Subcutaneous adipose tissue (tissue), 4 donors: Measurements from ENCODE around the gene METAP1. TPM values are rescaled to one million over a fixed set of nuclear protein-coding genes. Genes with fewer than 3 reads are reported as not detected.

Experiments used
- total RNA-seq, 4 donors: library from RNA; depleted of rRNA; stranded (reverse); fragments of >200 nt; gene quantifications; one replicate each; pipeline ENCODE4 v1.1.0, GENCODE V29; 2016
- TF ChIP-seq, protein P1 (sequence below): fragments of 450-650 bp; IDR thresholded peaks from one replicate; pipeline ENCODE4 v1.5.1; 2016; ENCODE audit warnings: low read depth, mild to moderate bottlenecking, control low read depth, antibody characterized with exemption, moderate library complexity

The METAP1 gene
- total RNA-seq, 4 donors from 2014 or later: 26.4 to 39.3 (median 29.6) TPM

DNA sequence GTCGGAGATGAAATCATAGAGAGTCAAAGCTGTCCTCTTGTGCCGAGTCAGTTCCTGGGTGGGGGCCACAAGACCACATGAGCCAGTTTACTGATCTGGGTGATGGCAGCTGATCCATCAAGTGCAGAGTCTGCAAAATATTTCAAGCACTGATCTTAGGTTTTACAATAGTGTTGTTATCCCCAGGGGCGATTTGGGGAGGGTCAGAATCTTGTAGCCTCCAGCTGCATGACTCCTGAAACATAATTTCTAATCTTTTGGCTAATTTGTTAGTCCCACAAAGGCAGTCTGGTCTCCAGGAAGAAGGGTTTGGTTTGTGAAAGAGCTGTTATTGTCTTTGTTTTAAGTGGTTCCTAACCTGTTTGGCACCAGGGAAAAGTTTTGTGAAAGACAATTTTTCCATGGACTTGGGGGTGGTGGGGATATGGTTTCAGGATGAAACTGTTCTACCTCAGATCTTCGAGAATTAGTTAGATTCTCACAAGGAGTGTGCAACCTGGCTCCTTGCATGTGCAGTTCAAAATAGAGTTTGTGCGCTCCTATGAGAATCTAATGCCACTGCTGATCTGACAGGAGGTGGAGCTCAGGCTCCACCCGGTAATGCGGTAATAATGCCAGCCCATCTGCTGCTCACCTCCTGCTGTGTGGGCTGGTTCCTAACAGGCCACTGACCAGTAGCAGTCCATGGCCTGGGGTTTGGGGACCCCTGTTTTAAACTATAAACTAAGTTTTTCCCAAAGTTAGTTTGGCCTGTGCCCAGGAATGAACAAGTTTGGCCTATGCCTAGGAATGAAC lies 29.2 kb downstream of the METAP1 start:
- TF ChIP-seq, protein P1, sequence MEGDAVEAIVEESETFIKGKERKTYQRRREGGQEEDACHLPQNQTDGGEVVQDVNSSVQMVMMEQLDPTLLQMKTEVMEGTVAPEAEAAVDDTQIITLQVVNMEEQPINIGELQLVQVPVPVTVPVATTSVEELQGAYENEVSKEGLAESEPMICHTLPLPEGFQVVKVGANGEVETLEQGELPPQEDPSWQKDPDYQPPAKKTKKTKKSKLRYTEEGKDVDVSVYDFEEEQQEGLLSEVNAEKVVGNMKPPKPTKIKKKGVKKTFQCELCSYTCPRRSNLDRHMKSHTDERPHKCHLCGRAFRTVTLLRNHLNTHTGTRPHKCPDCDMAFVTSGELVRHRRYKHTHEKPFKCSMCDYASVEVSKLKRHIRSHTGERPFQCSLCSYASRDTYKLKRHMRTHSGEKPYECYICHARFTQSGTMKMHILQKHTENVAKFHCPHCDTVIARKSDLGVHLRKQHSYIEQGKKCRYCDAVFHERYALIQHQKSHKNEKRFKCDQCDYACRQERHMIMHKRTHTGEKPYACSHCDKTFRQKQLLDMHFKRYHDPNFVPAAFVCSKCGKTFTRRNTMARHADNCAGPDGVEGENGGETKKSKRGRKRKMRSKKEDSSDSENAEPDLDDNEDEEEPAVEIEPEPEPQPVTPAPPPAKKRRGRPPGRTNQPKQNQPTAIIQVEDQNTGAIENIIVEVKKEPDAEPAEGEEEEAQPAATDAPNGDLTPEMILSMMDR: no peak

DNA sequence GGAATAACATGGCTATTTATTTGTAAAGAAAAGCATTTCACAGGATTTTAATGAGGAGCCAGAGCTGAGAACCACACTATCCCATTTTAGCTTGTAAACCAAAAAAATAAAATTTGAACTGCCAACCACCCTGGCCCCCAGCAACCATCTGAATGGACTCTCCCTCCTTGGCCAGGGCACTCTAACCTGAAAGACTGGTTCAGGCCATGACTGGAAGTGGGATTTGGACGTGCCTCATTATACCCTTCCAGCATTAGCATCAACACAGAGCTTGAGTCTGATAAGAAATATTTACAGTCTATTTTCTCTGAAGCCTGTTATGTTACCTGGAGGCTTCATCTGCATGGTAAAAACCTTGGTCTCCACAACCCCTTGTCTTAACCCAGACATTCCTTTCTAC lies 30.0 kb downstream of the METAP1 start:
- TF ChIP-seq, protein P1: no peak

DNA sequence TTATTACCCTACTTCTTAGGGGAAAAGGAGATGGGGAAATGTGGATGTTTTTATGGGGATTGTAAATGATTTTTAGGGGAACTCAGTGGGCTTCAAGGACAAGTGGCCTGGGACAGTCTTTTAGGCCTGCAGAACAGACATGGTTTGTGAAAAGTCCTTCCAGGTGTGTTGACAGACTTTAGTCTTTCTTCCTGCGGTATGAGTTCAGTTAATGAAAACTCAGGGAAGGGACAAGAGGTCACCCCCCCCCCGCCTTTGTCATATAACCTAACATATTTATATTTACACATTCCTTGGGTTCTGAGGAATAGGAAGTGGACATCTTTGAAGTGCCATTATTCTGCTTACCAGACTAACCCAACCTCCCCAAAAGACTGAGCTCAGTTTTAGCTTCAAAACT lies 31.8 kb downstream of the METAP1 start:
- TF ChIP-seq, protein P1: no peak

DNA sequence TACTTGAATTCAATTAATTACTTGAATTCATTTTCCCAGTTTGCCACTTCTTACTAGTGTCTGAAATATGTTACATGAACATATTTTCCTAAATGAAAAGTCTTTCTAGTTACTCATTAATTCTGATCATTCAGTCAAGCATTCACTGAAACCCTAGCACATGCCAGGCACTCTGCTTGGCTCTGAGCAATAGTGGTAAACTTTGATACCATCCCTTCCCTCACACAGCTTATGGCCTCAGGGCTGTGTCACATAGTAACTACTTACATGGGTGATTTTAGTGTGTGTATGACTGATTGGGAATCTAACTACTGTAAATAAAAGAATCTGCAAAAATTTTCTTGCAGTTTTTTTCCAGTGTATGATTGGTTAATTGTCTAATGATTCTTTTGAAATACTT lies 32.7 kb downstream of the METAP1 start:
- TF ChIP-seq, protein P1: no peak

DNA sequence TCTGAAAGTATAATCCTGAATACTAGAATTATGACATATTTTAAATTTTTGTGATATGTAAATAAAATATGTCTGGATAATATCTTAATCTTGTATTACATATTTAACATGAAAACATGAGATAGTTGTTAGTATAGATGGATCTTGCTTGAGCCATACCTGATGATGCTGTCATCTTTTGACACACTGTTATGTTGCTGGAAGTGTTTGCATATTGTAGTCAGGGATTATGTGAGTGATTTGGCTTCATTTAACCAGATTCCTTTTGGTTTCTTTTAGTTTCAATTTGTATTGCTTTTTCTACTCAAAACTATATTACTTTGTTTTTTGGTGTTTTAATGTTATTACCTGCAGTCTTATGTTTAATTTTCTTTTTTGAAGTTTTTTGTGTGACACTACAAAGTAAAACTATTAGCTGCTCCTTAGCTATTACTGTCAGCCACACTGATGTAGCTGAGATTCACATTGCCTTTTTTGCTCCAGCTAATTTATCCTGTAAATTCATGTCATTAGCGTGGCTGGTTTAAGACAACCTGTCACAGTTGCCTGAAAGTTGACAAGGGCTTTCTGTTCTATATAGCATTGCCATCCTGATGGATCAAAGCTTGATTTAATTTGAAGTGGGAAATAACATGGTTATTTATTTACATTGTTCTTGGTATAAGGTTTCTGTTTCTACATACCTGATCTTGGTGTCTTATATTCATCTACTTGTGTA lies 33.7 kb downstream of the METAP1 start:
- TF ChIP-seq, protein P1: no peak

DNA sequence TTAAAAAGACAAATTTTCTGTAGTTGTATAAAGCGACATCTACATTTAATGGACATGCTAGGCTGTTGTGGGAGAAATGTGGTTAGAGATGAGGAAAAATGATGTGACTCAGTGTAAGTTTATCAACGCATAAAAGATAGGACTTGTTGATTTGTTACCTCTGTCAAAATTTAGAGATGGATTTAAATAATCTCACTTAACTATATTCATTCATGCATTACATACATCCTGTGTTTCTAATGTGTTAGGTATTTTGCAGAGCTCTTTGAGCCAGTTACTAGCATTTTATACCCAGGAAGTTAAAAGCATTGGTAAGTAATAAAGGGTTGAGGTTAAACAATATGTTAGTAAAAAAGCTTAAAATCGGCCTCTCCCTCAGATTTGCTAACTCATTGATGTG lies 34.3 kb downstream of the METAP1 start:
- TF ChIP-seq, protein P1: no peak

DNA sequence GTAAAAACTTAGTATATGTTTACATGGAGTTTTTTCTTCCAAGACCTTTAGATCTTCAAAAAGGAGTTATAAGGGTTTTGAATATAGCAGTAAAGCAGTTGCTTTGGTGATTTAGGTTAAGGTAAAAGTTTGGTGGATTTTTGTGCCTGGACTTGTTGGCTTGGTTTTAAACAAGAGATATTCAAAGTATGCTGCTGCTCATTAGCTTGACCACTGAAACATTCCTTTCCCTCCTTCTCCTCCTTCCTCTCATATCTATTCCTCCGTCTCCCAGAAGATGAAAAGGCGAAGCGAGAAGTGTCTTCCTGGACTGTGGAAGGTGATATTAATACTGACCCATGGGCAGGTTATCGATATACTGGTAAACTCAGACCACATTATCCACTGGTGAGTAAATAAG lies 38.4 kb downstream of the METAP1 start:
- TF ChIP-seq, protein P1: no peak
